HCT116 (cell line): ENCODE measurements around the gene GLRA2.

Source experiments
- CEBPB ChIP-seq: IDR thresholded peaks from 2 replicates; pipeline ENCODE4 v1.6.1; 2012; ENCODE audit warnings: low read depth
- EZH2 ChIP-seq: fragments of 200-600 bp; sonication (generic); IDR thresholded peaks from 2 replicates; pipeline ENCODE4 v1.6.1; 2017; ENCODE audit warnings: antibody characterized with exemption, mixed run types
- POLR2AphosphoS5 ChIP-seq: IDR thresholded peaks from 2 replicates; pipeline ENCODE4 v1.6.1; 2011; ENCODE audit warnings: mild to moderate bottlenecking, low read depth, low read length, moderate library complexity
- TF ChIP-seq, protein P1 (sequence below), 3 experiments: fragments of 200-600 bp in 1 of 3; sonication (generic) in 1 of 3; IDR thresholded peaks in 2 of 3; conservative IDR thresholded peaks in 1 of 3; 2 replicates each; pipeline ENCODE4 v1.5.1; 2012 to 2017; ENCODE audit warnings: low read depth in 2 of 3, low read length in 2 of 3, antibody characterized with exemption in 1 of 3, borderline replicate concordance in 1 of 3, control low read depth in 1 of 3, mild to moderate bottlenecking in 1 of 3, mixed read lengths in 1 of 3, mixed run types in 1 of 3, moderate library complexity in 1 of 3; ENCODE audit not compliant: insufficient read depth in 1 of 3

GRCh38 chrX:14753441-14753840 lies 224.1 kb downstream of the GLRA2 start:
- TF ChIP-seq EZH2 (no peak), CEBPB (no peak), POLR2AphosphoS5 (no peak)
- TF ChIP-seq, protein P1, sequence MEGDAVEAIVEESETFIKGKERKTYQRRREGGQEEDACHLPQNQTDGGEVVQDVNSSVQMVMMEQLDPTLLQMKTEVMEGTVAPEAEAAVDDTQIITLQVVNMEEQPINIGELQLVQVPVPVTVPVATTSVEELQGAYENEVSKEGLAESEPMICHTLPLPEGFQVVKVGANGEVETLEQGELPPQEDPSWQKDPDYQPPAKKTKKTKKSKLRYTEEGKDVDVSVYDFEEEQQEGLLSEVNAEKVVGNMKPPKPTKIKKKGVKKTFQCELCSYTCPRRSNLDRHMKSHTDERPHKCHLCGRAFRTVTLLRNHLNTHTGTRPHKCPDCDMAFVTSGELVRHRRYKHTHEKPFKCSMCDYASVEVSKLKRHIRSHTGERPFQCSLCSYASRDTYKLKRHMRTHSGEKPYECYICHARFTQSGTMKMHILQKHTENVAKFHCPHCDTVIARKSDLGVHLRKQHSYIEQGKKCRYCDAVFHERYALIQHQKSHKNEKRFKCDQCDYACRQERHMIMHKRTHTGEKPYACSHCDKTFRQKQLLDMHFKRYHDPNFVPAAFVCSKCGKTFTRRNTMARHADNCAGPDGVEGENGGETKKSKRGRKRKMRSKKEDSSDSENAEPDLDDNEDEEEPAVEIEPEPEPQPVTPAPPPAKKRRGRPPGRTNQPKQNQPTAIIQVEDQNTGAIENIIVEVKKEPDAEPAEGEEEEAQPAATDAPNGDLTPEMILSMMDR (IDR thresholded peaks at IDR 0.05 in 2 of 3, conservative IDR thresholded peaks at IDR 0.05 in 1 of 3; ENCODE audit: borderline replicate concordance in 1 of 3, insufficient read depth in 1 of 3, low read depth in 2 of 3, low read length in 2 of 3) = no peak
